Sigmoid colon (tissue), 3 donors: ENCODE results near the gene RCN2.

Experiments
- POLR2A ChIP-seq, 2 donors: fragments of 450-650 bp; IDR thresholded peaks; one replicate each; pipeline ENCODE4 v1.6.1; 2016; ENCODE audit warnings: antibody characterized with exemption in 2 of 2, mild to moderate bottlenecking in 2 of 2, moderate library complexity in 2 of 2
- TF ChIP-seq, protein P1 (sequence below), 4 experiments: fragments of 450-650 bp in 3 of 4; fragments of 200-600 bp in 1 of 4; IDR thresholded peaks; one replicate each; pipeline ENCODE4 v1.5.1; 2016 to 2019; ENCODE audit warnings: antibody characterized with exemption in 4 of 4, mild to moderate bottlenecking in 3 of 4, moderate library complexity in 2 of 4

DNA sequence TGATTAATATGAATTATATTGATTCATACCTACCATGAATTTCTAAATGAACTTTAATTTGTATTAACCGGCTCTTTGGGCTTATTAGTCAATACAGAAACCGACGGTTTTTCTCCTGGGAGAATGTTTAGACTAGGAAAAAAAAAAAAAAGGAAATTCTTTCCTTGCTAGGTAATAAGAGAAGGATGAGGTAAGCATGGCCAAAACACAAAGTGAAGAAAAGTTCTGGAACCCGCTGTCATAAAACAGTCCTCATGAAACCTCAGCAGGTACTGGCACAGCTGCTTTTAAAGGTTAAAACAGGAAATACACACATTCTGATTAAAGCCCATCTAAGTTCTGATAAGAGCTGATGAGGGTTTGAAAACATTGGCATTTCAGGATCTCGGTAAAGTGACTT, 32.6 kb downstream of the RCN2 start:
- TF ChIP-seq, protein P1, sequence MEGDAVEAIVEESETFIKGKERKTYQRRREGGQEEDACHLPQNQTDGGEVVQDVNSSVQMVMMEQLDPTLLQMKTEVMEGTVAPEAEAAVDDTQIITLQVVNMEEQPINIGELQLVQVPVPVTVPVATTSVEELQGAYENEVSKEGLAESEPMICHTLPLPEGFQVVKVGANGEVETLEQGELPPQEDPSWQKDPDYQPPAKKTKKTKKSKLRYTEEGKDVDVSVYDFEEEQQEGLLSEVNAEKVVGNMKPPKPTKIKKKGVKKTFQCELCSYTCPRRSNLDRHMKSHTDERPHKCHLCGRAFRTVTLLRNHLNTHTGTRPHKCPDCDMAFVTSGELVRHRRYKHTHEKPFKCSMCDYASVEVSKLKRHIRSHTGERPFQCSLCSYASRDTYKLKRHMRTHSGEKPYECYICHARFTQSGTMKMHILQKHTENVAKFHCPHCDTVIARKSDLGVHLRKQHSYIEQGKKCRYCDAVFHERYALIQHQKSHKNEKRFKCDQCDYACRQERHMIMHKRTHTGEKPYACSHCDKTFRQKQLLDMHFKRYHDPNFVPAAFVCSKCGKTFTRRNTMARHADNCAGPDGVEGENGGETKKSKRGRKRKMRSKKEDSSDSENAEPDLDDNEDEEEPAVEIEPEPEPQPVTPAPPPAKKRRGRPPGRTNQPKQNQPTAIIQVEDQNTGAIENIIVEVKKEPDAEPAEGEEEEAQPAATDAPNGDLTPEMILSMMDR (IDR thresholded peaks at IDR 0.05), result no peak
- no peak for TF ChIP-seq POLR2A (IDR thresholded peaks at IDR 0.05)
